ENCODE measurements around the gene TIMP3. TPM values are rescaled to one million over a fixed set of nuclear protein-coding genes. Genes with fewer than 3 reads are reported as not detected.

TIMP3 gene
- total RNA-seq, 2 experiments from 2014 or later: not detected

- no peak for DNase-seq
- Mint-ChIP-seq H3K27me3 (no peaks in the 10 kb centered on the region), H3K4me3 (no peak overlapping the region), H3K9me3 (no peaks in the 10 kb centered on the region), H3K36me3 (ENCODE audit: low read depth) (no peaks in the 10 kb centered on the region), H3K4me1 (peaks cover 8% of the 10 kb centered on the region), H3K27ac (no peak overlapping the region)
- ChIA-PET POLR2A (no interaction called here), CTCF (no interaction called here)
Observed at GRCh38 chr22:32832174-32832573, 30.7 kb downstream of the TIMP3 start.

DNA sequence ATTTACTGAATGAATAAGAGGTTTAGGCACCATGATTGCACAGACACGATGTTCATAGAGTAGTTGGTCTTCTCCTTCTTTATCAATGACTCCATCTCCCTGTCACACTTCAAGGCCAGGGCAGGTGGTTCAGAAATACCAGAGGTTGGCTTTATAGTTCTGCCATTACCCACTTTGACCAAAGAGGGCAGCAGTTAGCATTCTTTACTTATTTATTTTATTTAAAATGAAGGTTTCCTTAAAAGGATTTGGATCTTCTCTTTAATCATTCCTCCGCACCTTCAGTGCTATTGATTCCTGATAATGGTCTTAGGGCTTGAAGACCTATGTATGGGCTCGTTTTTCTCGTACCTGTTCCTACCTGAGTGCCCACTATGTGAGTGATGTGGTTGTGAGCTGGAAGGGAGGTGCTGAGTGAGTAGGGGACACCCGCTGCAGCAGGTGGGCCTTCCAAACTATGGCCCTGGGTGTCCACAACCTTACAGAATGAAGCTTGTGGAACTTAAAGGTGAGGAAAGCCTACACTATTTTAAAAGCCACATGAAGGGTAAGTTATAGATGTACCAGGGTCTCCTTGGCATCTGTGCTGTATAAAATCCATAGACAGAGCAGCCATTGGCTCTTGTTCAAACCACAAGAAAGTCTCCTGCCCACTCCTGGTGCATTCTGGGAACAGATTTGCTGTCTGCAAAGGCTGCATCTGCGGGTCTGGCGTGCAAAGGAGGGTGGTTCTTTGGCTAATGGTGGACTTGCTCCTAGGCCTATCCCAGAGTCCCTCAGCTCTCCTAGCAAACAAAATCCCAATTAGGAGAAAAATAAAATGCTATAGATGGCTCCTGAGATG is 35.0 kb downstream of the TIMP3 start:
- POLR2A ChIA-PET: no interaction called here
- Mint-ChIP-seq H3K27ac (no peak overlapping the region), H3K27me3 (no peaks in the 10 kb centered on the region), H3K4me3 (no peak overlapping the region), H3K36me3 (ENCODE audit: low read depth) (no peaks in the 10 kb centered on the region), H3K4me1 (peaks cover 3% of the 10 kb centered on the region), H3K9me3 (no peaks in the 10 kb centered on the region)
- CTCF ChIA-PET: no interaction called here
- DNase-seq: peak; percentile 7

GRCh38 chr22:32837142-32837541 is 35.6 kb downstream of the TIMP3 start:
- no peak for DNase-seq
- Mint-ChIP-seq H3K9me3 (no peaks in the 10 kb centered on the region), H3K4me1 (peaks cover under 1% of the 10 kb centered on the region), H3K27me3 (no peaks in the 10 kb centered on the region), H3K36me3 (ENCODE audit: low read depth) (no peaks in the 10 kb centered on the region), H3K4me3 (no peak overlapping the region), H3K27ac (no peak overlapping the region)
- POLR2A ChIA-PET: no interaction called here
- CTCF ChIA-PET: interaction anchor here (0.6 kb wide), 1 partner anchor 292 kb away, joined by 3 read pairs; no protein-coding TSS in a partner anchor

- H3K27ac Mint-ChIP-seq: no peak overlapping the region
- DNase-seq: no peak
- no peaks in the 10 kb centered on the region for H3K4me1 Mint-ChIP-seq
- no peaks in the 10 kb centered on the region for H3K27me3 Mint-ChIP-seq
- ChIA-PET CTCF (interaction anchor here (0.6 to 1.2 kb wide), 2 partner anchors 9 to 291 kb away, joined by 3 read pairs; no protein-coding TSS in a partner anchor), POLR2A (no interaction called here)
- H3K36me3 Mint-ChIP-seq (ENCODE audit: low read depth): no peaks in the 10 kb centered on the region
- no peaks in the 10 kb centered on the region for H3K9me3 Mint-ChIP-seq
- H3K4me3 Mint-ChIP-seq: no peak overlapping the region
Observed at GRCh38 chr22:32837803-32838202, 36.3 kb downstream of the TIMP3 start.

DNA sequence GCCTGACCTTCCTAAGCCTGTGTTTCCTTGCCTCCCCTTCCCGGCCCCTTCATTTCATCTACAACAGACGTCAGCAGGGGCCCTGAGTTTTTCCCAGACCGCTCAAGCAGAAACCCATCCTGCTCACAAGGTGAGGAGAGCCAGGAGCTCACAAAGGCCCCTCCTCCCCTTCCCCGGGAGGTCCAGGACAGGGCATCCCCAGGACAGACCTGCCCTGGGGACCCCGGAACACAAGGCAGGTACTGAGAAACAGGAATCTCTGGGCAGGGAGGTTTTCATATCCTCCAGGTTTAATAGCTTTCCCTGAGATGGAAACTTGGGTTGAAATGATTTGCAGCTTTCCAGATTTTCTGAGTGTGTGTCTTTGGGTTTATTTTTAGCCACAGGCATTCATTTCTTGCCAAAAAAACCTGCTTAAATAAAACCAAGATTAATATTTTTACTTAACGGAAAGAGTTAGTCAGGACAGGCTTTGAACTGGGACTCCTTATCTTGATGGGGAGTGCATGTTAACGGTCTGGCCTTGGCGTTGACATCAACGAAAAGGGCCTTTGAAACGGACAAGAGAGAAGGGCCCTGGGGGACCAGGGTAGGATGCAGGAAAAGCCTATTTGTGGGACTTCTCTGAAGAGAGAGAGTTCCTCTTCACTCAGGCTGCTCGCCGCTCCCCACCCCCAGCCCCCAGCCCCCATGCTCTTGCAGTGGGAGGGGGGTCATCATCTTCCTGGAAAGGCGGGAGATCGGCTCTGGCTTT is 38.5 kb downstream of the TIMP3 start:
- ChIA-PET CTCF (no interaction called here), POLR2A (no interaction called here)
- no peaks in the 10 kb centered on the region for H3K36me3 Mint-ChIP-seq (ENCODE audit: low read depth)
- no peak overlapping the region for H3K27ac Mint-ChIP-seq
- H3K4me3 Mint-ChIP-seq: no peak overlapping the region
- no peaks in the 10 kb centered on the region for H3K27me3 Mint-ChIP-seq
- DNase-seq: no peak
- H3K4me1 Mint-ChIP-seq: no peaks in the 10 kb centered on the region
- H3K9me3 Mint-ChIP-seq: no peaks in the 10 kb centered on the region

GRCh38 chr22:32841175-32841574 is 39.7 kb downstream of the TIMP3 start:
- no peaks in the 10 kb centered on the region for H3K36me3 Mint-ChIP-seq (ENCODE audit: low read depth)
- H3K4me1 Mint-ChIP-seq: no peaks in the 10 kb centered on the region
- DNase-seq: no peak
- no peak overlapping the region for H3K4me3 Mint-ChIP-seq
- ChIA-PET CTCF (interaction anchor here (1.5 kb wide), 1 partner anchor 14 kb away, joined by 3 read pairs; no protein-coding TSS in a partner anchor), POLR2A (no interaction called here)
- H3K27me3 Mint-ChIP-seq: no peaks in the 10 kb centered on the region
- no peak overlapping the region for H3K27ac Mint-ChIP-seq
- H3K9me3 Mint-ChIP-seq: no peaks in the 10 kb centered on the region

GRCh38 chr22:32842486-32842885 is 41.0 kb downstream of the TIMP3 start:
- CTCF ChIA-PET: no interaction called here
- Mint-ChIP-seq H3K27me3 (no peaks in the 10 kb centered on the region), H3K4me1 (no peaks in the 10 kb centered on the region), H3K9me3 (no peaks in the 10 kb centered on the region), H3K36me3 (ENCODE audit: low read depth) (no peaks in the 10 kb centered on the region), H3K4me3 (no peak overlapping the region), H3K27ac (no peak overlapping the region)
- POLR2A ChIA-PET: no interaction called here
- DNase-seq: no peak

- ChIA-PET CTCF (no interaction called here), POLR2A (no interaction called here)
- DNase-seq: no peak
- no peak overlapping the region for H3K4me3 Mint-ChIP-seq
- H3K4me1 Mint-ChIP-seq: no peaks in the 10 kb centered on the region
- no peak overlapping the region for H3K27ac Mint-ChIP-seq
- H3K36me3 Mint-ChIP-seq (ENCODE audit: low read depth): no peaks in the 10 kb centered on the region
- H3K9me3 Mint-ChIP-seq: no peaks in the 10 kb centered on the region
- no peaks in the 10 kb centered on the region for H3K27me3 Mint-ChIP-seq
Observed at GRCh38 chr22:32843300-32843699, 41.8 kb downstream of the TIMP3 start.

GRCh38 chr22:32844251-32844650 is 42.7 kb downstream of the TIMP3 start:
- ChIA-PET CTCF (no interaction called here), POLR2A (no interaction called here)
- Mint-ChIP-seq H3K36me3 (ENCODE audit: low read depth) (no peaks in the 10 kb centered on the region), H3K4me3 (no peak overlapping the region), H3K27me3 (no peaks in the 10 kb centered on the region), H3K9me3 (no peaks in the 10 kb centered on the region), H3K27ac (no peak overlapping the region), H3K4me1 (no peaks in the 10 kb centered on the region)
- DNase-seq: no peak

DNA sequence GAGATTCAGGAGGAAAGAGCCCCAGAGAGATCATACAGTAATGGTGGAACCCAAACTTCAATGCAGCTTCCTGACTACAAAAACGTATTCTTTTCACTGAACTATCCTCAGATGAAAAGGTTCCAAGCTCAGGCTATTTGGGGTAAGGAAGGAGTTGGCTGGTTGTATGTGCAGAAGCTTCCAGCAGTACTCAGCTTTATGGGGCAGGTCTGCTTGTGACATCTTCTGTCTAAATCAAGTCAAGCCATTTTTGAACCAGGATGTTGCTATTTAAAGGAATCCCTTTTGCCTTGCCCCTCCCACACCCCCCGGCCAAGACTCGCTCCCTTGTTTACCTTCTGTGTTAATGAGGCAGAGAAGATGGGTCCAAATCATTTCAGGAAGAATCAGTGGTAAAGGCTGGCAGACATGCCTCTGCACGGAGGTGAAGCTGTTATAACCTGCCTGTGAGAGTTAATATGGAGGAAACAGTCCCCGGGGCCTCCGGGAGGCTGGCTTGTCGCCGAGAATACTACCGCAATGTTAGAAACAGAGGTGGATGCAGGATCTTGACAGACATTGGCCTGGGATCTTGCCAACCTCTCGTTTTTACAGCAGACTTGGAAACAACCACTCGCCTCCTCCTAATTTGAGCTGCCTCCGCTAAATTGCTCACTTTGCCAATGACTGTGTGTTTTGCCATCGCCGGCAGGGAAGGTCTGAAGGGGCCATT is 45.4 kb downstream of the TIMP3 start:
- no peaks in the 10 kb centered on the region for H3K36me3 Mint-ChIP-seq (ENCODE audit: low read depth)
- ChIA-PET CTCF (interaction anchor here (0.5 to 1.1 kb wide), 3 partner anchors 9 to 43 kb away, joined by 3 read pairs; no protein-coding TSS in a partner anchor), POLR2A (no interaction called here)
- no peak overlapping the region for H3K27ac Mint-ChIP-seq
- no peaks in the 10 kb centered on the region for H3K27me3 Mint-ChIP-seq
- DNase-seq: no peak
- no peak overlapping the region for H3K4me3 Mint-ChIP-seq
- no peaks in the 10 kb centered on the region for H3K4me1 Mint-ChIP-seq
- H3K9me3 Mint-ChIP-seq: no peaks in the 10 kb centered on the region

DNA sequence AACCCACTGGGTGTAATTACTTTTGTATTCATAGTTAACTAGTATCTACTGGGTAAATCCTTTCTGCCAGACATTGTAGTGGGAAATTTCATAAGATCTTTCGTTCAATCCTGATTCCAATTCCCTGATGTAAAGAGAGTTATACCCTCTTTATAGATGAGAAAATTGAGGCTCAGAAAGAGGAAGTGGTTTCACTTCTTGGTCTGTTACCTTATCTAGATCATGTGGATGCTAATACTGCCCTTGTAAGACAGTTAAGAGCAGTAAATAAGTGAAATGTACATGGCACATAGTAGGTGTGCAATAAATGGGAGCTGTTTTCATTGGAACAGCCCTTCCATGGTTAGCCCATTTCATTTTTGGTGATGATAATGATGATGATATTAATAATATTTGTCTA is 46.7 kb downstream of the TIMP3 start:
- Mint-ChIP-seq H3K4me3 (no peak overlapping the region), H3K36me3 (ENCODE audit: low read depth) (no peaks in the 10 kb centered on the region), H3K4me1 (no peaks in the 10 kb centered on the region), H3K27me3 (no peaks in the 10 kb centered on the region), H3K9me3 (no peaks in the 10 kb centered on the region), H3K27ac (no peak overlapping the region)
- DNase-seq: no peak
- POLR2A ChIA-PET: no interaction called here
- CTCF ChIA-PET: no interaction called here

- H3K27ac Mint-ChIP-seq: peak overlapping the region; percentile 33
- no peaks in the 10 kb centered on the region for H3K9me3 Mint-ChIP-seq
- no peaks in the 10 kb centered on the region for H3K36me3 Mint-ChIP-seq (ENCODE audit: low read depth)
- POLR2A ChIA-PET: no interaction called here
- CTCF ChIA-PET: no interaction called here
- no peaks in the 10 kb centered on the region for H3K4me1 Mint-ChIP-seq
- no peak for DNase-seq
- H3K27me3 Mint-ChIP-seq: no peaks in the 10 kb centered on the region
- no peak overlapping the region for H3K4me3 Mint-ChIP-seq
Observed at GRCh38 chr22:32849501-32849900, 48.0 kb downstream of the TIMP3 start.

DNA sequence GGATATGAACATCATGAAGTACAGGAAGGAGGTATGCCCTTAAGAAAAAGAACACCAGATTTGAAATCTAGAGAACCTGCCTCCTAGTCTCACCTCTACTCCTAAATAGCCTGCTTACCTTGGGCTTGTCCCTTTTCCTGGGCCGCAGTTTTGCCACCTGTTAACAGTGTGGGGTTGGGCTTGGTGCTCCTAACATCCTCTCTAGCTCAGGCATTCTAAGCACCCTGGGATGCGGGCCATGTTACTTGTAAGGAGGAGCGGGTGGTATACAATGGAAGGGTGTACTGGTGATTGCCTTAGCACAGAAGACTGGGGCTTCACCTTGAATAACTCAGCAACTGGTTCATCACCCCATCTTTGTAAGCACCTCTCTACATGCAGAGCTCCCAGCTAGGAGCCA is 48.7 kb downstream of the TIMP3 start:
- CTCF ChIA-PET: no interaction called here
- Mint-ChIP-seq H3K27ac (no peak overlapping the region), H3K4me1 (no peaks in the 10 kb centered on the region), H3K4me3 (no peak overlapping the region), H3K27me3 (no peaks in the 10 kb centered on the region), H3K36me3 (ENCODE audit: low read depth) (no peaks in the 10 kb centered on the region), H3K9me3 (no peaks in the 10 kb centered on the region)
- DNase-seq: no peak
- POLR2A ChIA-PET: no interaction called here

Data from activated CD4-positive, alpha-beta T cell treated with anti-CD3 and anti-CD28 coated beads, Interleukin-2, amount 10 ng/mL, durations not matched to agents 7 days and 5 days (primary cell).